ENCODE results near the gene PI4KA.
"Not testable (repeated sequence)": the region's sequence is repeated elsewhere in the genome, so short reads cannot be mapped to it uniquely, and the experiment has no call there.

The PI4KA gene

GRCh38 chr22:20858615-20859416 is at the start of gene PI4KA, which contains the start of gene SNAP29:
Gene PI4KA, minus strand, starts transcription at chr22:20858811. Its CDS starts 86 bp downstream, at chr22:20858725.
Gene SNAP29, plus strand, starts transcription at chr22:20859007. Its CDS starts 104 bp downstream, at chr22:20859111.
- DNase-seq, result peak; percentile 99

GRCh38 chr22:20906387-20906767 is 47.8 kb upstream of the PI4KA start:
- no peak for DNase-seq

GRCh38 chr22:20905415-20906386 is 47.1 kb upstream of the PI4KA start:
- no peak for DNase-seq

GRCh38 chr22:20904980-20905355 is 46.4 kb upstream of the PI4KA start:
- DNase-seq, result no peak

- no peak for DNase-seq
These were observed 45.7 kb upstream of the PI4KA start for GRCh38 chr22:20904008-20904979.

- DNase-seq, result no peak
These were observed 44.5 kb upstream of the PI4KA start for GRCh38 chr22:20903093-20903492.

GRCh38 chr22:20901093-20902033 is 42.8 kb upstream of the PI4KA start:
- DNase-seq, result not testable (repeated sequence)

GRCh38 chr22:20899827-20900423 is 41.3 kb upstream of the PI4KA start:
- no peak for DNase-seq

- not testable (repeated sequence) for DNase-seq
These were observed 39.1 kb upstream of the PI4KA start for GRCh38 chr22:20897737-20898136.

- no peak for DNase-seq
These were observed 32.4 kb upstream of the PI4KA start for GRCh38 chr22:20890975-20891374.

GRCh38 chr22:20889904-20890540 is 31.4 kb upstream of the PI4KA start:
- DNase-seq, result no peak

GRCh38 chr22:20889025-20889704 is 30.6 kb upstream of the PI4KA start:
- DNase-seq, result no peak

GRCh38 chr22:20887375-20887774 is 28.8 kb upstream of the PI4KA start:
- DNase-seq, result no peak

GRCh38 chr22:20885557-20886323 is 27.1 kb upstream of the PI4KA start:
- peak; percentile 51 for DNase-seq

- no peak for DNase-seq
These were observed 26.5 kb upstream of the PI4KA start for GRCh38 chr22:20885017-20885556.

GRCh38 chr22:20884454-20884853 is 25.8 kb upstream of the PI4KA start:
- DNase-seq, result no peak

GRCh38 chr22:20882855-20883254 is 24.2 kb upstream of the PI4KA start:
- DNase-seq, result no peak
